ENCODE results near the gene USP2.

USP2 gene

DNA sequence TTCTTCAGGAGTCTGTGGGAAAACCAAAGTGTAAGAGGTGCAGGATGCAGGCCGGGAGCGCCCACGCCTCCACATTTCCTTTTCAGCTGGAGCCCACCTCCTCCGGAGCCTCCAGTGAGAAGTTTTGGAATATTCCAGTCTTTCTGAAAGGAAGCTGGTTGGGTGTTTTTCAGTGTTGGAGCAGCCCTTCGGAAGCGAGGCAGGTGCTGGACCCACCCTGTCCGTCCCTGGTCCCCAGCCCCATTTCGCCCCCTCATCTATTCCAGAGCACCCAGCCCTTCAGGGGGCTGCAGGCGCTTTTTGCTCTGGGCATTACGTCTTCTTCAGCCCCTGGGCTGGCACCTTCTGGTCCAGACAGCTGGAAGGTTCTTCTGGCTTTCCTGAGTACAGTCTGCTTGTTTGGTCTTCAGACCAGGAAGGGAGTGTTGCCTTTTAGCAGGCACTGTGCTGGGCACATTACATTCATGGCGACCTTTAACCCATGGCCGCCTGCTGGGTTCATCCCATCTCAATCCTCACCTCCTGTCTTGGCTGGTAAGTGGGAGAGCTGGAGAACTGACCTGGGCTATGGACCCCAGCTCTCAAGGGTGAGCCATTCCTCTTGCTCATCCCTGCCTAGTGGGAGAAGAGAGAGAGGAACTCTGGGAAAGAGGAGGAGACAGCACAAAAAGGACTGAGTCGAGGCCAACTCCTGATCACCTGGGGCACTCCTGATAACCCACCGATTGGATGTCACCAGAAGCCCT is 42.2 kb upstream of the USP2 start:
- DNase-seq (ENCODE audit: low read depth) = no peak
- H3K4me3 ChIP-seq (ENCODE audit: low read depth, low read length) = no peak overlapping the region
- TF ChIP-seq POLR2A (IDR thresholded peaks at IDR 0.05; ENCODE audit: extremely low read depth, insufficient read length) (no peak), CTCF (IDR thresholded peaks at IDR 0.05; ENCODE audit: low read depth, low read length) (no peak), MYC (IDR thresholded peaks at IDR 0.05; ENCODE audit: low read depth, low read length) (no peak)
- TF ChIP-seq, protein P1, sequence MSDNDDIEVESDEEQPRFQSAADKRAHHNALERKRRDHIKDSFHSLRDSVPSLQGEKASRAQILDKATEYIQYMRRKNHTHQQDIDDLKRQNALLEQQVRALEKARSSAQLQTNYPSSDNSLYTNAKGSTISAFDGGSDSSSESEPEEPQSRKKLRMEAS (IDR thresholded peaks at IDR 0.05; ENCODE audit: low read depth, low read length) = no peak

- no peak for DNase-seq (ENCODE audit: low read depth)
- no peak within 1 kb of the TSS for H3K4me3 ChIP-seq (ENCODE audit: low read depth, low read length)
- TF ChIP-seq POLR2A (IDR thresholded peaks at IDR 0.05; ENCODE audit: extremely low read depth, insufficient read length) = no peak
Measured at GRCh38 chr11:119422809-119423508, 41.5 kb upstream of the USP2 start, which contains the start of gene THY1. Gene THY1 (minus strand): TSS chr11:119423172. CDS start chr11:119420905, 2,267 bp downstream.

DNA sequence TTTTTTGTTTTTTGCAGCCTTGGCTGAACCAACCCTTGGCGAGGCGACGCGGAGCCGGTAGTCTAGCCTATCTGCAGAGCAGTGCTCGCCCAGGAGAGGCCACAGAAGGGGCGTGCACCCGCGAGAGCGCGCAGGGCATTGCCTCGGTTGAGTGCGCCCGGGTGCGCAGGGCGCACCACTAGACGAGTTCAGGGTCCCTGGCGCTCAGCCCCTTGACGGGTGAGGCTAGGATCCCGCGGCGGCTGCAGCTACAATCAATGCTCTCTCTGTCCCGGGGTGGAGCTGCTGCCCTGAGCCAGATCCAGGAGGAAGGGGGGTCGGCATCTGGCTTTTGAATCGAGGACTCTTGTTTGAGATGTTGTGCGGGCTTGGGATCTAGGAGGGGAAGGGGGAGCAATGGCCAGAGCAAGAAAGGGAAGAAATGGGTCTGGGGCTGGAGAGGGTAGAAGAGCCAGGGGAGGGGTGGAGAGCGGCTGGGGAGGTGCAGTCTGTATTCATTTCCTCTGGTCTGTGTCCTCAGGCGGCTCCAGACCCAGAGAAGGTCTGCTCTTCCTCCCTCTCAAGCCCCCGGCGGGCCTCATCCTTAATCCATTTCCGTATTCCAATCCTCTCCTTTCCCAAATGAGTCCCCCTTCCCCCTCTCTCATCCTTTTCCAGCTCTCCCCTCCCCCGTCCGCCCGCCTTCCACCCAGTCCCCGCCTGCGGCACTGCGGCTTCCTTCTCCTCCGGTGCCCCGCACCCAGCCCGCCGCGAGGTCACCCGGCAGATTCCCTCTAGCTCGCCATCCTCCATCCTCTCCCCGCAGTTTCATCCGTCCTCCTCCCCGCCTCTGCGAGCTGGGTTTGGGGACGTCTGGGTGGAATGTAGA is 40.7 kb upstream of the USP2 start:
- no peak overlapping the region for H3K4me3 ChIP-seq (ENCODE audit: low read depth, low read length)
- no peak for DNase-seq (ENCODE audit: low read depth)
- TF ChIP-seq MYC (IDR thresholded peaks at IDR 0.05; ENCODE audit: low read depth, low read length) = no peak

GRCh38 chr11:119421351-119421750 is 39.9 kb upstream of the USP2 start:
- TF ChIP-seq, protein P1 (IDR thresholded peaks at IDR 0.05; ENCODE audit: low read depth, low read length) = no peak
- TF ChIP-seq POLR2A (IDR thresholded peaks at IDR 0.05; ENCODE audit: extremely low read depth, insufficient read length) (no peak), CTCF (IDR thresholded peaks at IDR 0.05; ENCODE audit: low read depth, low read length) (no peak), MYC (IDR thresholded peaks at IDR 0.05; ENCODE audit: low read depth, low read length) (no peak)
- DNase-seq (ENCODE audit: low read depth) = no peak
- H3K4me3 ChIP-seq (ENCODE audit: low read depth, low read length) = no peak overlapping the region

DNA sequence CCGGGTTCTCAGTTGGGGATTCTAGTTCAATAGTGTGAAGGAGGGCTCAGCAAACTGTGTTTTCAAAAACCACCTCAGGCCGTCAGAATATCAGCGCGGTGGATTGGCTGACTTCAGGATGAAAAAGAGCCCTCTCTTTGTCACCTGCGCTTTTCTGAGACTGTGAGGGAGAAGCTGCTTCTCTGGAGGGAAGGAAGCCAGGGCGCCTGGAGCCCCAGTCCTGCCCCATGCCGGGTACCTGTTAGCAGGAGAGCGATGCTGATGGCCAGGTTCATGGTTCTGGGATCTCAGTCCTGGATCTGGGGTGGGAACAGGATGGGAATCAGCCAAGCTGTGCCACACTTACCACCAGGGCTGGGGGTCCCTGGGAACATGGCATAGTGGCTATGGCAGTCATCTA is 39.1 kb upstream of the USP2 start:
- H3K4me3 ChIP-seq (ENCODE audit: low read depth, low read length) = no peak overlapping the region
- no peak for DNase-seq (ENCODE audit: low read depth)
- no peak for TF ChIP-seq CTCF (IDR thresholded peaks at IDR 0.05; ENCODE audit: low read depth, low read length)
- TF ChIP-seq, protein P1 (IDR thresholded peaks at IDR 0.05; ENCODE audit: low read depth, low read length) = no peak
- TF ChIP-seq POLR2A (IDR thresholded peaks at IDR 0.05; ENCODE audit: extremely low read depth, insufficient read length) = no peak
- TF ChIP-seq MYC (IDR thresholded peaks at IDR 0.05; ENCODE audit: low read depth, low read length) = no peak

- no peak for DNase-seq (ENCODE audit: low read depth)
- TF ChIP-seq MYC (IDR thresholded peaks at IDR 0.05; ENCODE audit: low read depth, low read length) (no peak), POLR2A (IDR thresholded peaks at IDR 0.05; ENCODE audit: extremely low read depth, insufficient read length) (no peak), CTCF (IDR thresholded peaks at IDR 0.05; ENCODE audit: low read depth, low read length) (no peak)
- TF ChIP-seq, protein P1 (IDR thresholded peaks at IDR 0.05; ENCODE audit: low read depth, low read length) = no peak
- no peak overlapping the region for H3K4me3 ChIP-seq (ENCODE audit: low read depth, low read length)
Measured at GRCh38 chr11:119419834-119420492, 38.5 kb upstream of the USP2 start.

All from NB4 (cell line).